A673 (cell line): Measurements from ENCODE around the gene TRPV2. TPM values are rescaled to one million over a fixed set of nuclear protein-coding genes. Genes with fewer than 3 reads are reported as not detected.

Experiments used
- BruUV-seq: library from RNA; stranded (reverse); fragments of 400-500 nt; replicated peaks from 2 replicates; lab custom pipeline; 2021; lab: Mats Ljungman, UMichigan
- CTCF ChIA-PET: fragments of 300-600 bp; sonication (Branson Sonifier 250); formaldehyde crosslinking; loops from one replicate; lab custom pipeline; 2022; ENCODE audit warnings: antibody characterized with exemption; lab: Charles Lee
- POLR2A ChIA-PET: fragments of 300-600 bp; sonication (Branson Sonifier 250); formaldehyde crosslinking; loops from one replicate; lab custom pipeline; 2022; ENCODE audit warnings: antibody characterized with exemption; ENCODE audit not compliant: low non-redundant PET; lab: Charles Lee
- DNase-seq: peaks from one replicate; pipeline ENCODE4 v3.0.0-alpha.2; 2015; ENCODE audit warnings: low spot score
- H3K27ac ChIP-seq: fragments of 200-600 bp; sonication (generic); 2 replicates; pipeline ENCODE4 v1.5.1; 2016; ENCODE audit warnings: mixed run types, low read depth, mild to moderate bottlenecking, mixed read lengths, antibody characterized with exemption, low read length; ENCODE audit not compliant: poor library complexity, severe bottlenecking
- H3K27me3 ChIP-seq: fragments of 200-600 bp; sonication (generic); replicated peaks from 2 replicates; pipeline ENCODE4 v1.6.1; 2017; ENCODE audit warnings: mixed run types, low read depth, mild to moderate bottlenecking, mixed read lengths, antibody characterized with exemption, low read length; ENCODE audit not compliant: insufficient read depth, poor library complexity
- H3K36me3 ChIP-seq: fragments of 200-600 bp; sonication (generic); 2 replicates; pipeline ENCODE4 v1.6.1; 2016; ENCODE audit warnings: mixed run types, mild to moderate bottlenecking, mixed read lengths, antibody characterized with exemption, low read length; ENCODE audit not compliant: insufficient read depth, poor library complexity, severe bottlenecking
- H3K4me1 ChIP-seq: fragments of 200-600 bp; sonication (generic); 2 replicates; pipeline ENCODE4 v1.6.1; 2017; ENCODE audit warnings: mixed run types, mild to moderate bottlenecking, mixed read lengths, antibody characterized with exemption, low read length; ENCODE audit not compliant: insufficient read depth, poor library complexity, severe bottlenecking
- H3K4me3 ChIP-seq: fragments of 200-600 bp; sonication (generic); 2 replicates; pipeline ENCODE4 v1.5.1; 2016; ENCODE audit warnings: low read depth, mixed run types, mild to moderate bottlenecking, mixed read lengths, low read length; ENCODE audit not compliant: poor library complexity, severe bottlenecking
- H3K9me3 ChIP-seq: fragments of 200-600 bp; sonication (generic); 2 replicates; pipeline ENCODE4 v1.6.1; 2016; ENCODE audit warnings: mixed run types, low read depth, mild to moderate bottlenecking, mixed read lengths, antibody characterized with exemption, low read length; ENCODE audit not compliant: poor library complexity, severe bottlenecking
- EZH2 ChIP-seq: fragments of 200-600 bp; sonication (generic); IDR thresholded peaks from 2 replicates; pipeline ENCODE4 v1.6.1; 2017; ENCODE audit warnings: borderline replicate concordance, low read depth, mild to moderate bottlenecking, mixed read lengths, antibody characterized with exemption, low read length; ENCODE audit not compliant: poor library complexity, severe bottlenecking
- intact Hi-C: fragments of 100-400 bp; cut with micrococcal nuclease; formaldehyde crosslinking; loops from one replicate; pipeline ENCODE4 v1.10.0; 2022; ENCODE audit not compliant: unreplicated experiment
- total RNA-seq: library from RNA; stranded (reverse); gene quantifications from 2 replicates; pipeline ENCODE4 v1.2.3, GENCODE V29; 2021
- TF ChIP-seq, protein P1 (sequence below): fragments of 300-800, 200-600 bp; sonication (generic); conservative IDR thresholded peaks from 2 replicates; pipeline ENCODE4 v1.5.1; 2017; ENCODE audit warnings: low read depth, mild to moderate bottlenecking, antibody characterized with exemption, low read length, moderate library complexity, mixed read lengths

Gene TRPV2
- total RNA-seq, 1 experiment from 2014 or later, result not detected

DNA sequence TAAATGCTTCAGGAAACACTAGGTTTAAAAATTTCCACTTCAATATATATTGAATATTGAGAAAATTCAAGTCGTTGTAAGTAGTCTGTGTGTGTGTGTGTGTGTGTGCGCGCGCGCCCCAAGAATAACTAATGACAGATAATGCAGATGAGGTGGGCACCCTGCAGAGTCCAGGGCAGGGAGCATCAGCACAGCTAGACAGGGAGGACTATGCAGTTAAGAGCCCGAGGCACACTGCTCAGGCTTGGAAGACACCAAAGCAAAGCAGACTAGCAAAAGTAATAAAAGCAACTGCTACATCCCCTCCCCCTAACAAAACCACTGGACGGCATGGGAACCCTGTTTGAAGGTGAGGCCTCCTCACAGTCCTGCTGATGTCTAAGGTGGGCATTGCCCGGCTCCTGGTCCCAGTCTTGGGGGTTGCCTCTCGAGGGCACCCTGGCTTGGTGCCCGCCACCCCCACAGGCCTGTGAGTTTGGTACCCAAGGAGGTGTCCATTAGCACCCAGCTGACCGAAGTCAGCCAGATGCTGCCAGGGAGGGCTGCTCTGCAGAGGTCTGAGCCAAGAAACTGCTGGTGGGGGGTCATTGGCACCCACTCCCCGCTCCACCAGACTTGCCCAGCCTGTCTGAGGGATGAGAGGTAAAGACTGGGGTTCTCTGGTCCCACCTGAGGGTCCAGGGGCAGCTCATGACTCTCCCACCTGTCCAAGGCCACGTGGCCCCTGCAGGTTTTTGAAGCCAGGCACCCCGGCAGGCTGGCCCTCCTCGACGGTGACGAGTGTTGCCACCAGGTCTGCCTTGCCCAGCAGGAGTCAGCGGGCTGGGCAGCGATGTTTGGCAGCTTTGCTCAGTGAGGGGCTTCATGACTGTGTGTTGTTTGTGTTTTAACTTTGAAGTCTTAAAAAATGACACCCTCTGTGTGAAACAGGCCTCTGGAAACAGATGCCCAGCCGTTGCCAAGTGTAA is 58.0 kb downstream of the TRPV2 start:
- no peak overlapping the region for H3K4me3 ChIP-seq

DNA sequence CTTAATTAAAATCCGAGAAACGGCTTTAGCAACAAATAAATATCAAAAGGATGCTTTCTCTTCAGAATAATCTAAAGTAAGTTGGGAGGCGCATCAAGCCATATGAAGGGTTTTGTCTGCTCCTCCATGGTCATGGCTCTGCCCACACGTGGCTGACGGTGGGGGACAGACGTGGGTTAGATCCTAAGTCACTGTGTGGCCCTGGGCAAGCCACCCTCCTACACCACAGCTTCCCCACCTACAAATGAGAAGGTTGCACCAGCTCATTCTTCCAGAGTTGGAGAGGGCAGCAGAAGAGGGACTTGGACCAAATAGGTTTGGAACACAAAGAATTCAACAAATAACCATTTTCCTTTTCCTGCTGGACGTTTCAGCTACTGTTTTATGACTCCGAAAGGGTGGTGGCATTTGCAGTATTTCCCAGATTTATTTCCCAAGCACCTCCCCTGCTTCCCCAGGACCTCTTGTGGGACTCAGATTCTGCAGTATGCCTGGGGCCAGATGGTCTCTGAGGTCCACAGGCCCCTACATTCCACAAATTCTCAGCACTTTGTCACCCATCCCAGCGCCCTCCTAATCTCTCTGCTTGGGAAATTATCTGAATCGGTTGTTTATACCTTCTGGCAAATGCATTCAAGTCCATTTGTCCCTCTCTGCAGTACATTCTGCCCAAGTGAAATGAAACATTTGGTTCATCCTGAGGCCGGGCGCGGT is 58.8 kb downstream of the TRPV2 start:
- Histone ChIP-seq H3K4me3 (no peak overlapping the region), H3K36me3 (no peaks in the 10 kb centered on the region), H3K27ac (no peak overlapping the region), H3K9me3 (no peaks in the 10 kb centered on the region), H3K27me3 (no peaks in the 10 kb centered on the region), H3K4me1 (peaks cover 39% of the 10 kb centered on the region)
- DNase-seq, result no peak
- ChIA-PET POLR2A (interaction anchor here (0.5 kb wide), 1 partner anchor 106 kb away, joined by 3 read pairs; no protein-coding TSS in a partner anchor), CTCF (no interaction called here)
- TF ChIP-seq, protein P1, sequence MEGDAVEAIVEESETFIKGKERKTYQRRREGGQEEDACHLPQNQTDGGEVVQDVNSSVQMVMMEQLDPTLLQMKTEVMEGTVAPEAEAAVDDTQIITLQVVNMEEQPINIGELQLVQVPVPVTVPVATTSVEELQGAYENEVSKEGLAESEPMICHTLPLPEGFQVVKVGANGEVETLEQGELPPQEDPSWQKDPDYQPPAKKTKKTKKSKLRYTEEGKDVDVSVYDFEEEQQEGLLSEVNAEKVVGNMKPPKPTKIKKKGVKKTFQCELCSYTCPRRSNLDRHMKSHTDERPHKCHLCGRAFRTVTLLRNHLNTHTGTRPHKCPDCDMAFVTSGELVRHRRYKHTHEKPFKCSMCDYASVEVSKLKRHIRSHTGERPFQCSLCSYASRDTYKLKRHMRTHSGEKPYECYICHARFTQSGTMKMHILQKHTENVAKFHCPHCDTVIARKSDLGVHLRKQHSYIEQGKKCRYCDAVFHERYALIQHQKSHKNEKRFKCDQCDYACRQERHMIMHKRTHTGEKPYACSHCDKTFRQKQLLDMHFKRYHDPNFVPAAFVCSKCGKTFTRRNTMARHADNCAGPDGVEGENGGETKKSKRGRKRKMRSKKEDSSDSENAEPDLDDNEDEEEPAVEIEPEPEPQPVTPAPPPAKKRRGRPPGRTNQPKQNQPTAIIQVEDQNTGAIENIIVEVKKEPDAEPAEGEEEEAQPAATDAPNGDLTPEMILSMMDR, result no peak
- no peak for TF ChIP-seq EZH2
- intact Hi-C loops, result no loop called here
- no TSS peak for BruUV-seq

More for the DNA sequence above, 58.0 kb downstream of the TRPV2 start:
- peak; percentile 85 for DNase-seq
- Histone ChIP-seq H3K27me3 (no peaks in the 10 kb centered on the region), H3K9me3 (no peaks in the 10 kb centered on the region), H3K36me3 (no peaks in the 10 kb centered on the region), H3K27ac (peak overlapping the region; percentile 6), H3K4me1 (peaks cover 39% of the 10 kb centered on the region)
- intact Hi-C loops, result no loop called here
- POLR2A ChIA-PET, result interaction anchor here (0.5 kb wide), 1 partner anchor 105 kb away, joined by 3 read pairs; no protein-coding TSS in a partner anchor
- BruUV-seq, result no TSS peak
- CTCF ChIA-PET, result no interaction called here
- TF ChIP-seq, protein P1, result no peak
- TF ChIP-seq EZH2, result no peak

DNA sequence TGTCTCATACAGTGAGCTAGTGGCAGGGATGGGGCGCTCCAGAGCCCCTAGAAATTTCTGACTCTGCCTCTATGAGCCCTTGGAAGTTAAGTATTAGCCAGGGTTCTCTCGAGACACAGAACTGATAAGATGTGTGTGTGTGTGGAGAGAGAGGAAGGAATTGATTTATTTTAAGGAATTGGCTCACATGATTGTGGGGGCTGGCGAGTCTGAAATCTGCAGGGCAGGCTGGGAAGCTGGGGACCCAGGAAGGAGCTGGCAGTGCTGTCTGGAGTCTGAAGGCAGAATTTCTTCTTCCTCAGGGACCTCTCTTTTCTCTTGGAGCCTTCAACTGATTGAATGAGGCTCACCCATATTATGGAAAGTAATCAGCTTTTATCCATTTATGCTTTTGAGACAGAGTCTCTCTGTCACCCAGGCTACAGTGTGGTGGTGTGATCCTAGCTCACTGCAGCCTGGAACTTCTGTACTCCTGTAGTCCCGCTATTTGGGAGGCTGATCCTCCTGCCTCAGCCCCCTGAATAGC is 59.9 kb downstream of the TRPV2 start:
- Histone ChIP-seq H3K4me3 (no peak overlapping the region), H3K9me3 (no peaks in the 10 kb centered on the region), H3K36me3 (no peaks in the 10 kb centered on the region), H3K27me3 (no peaks in the 10 kb centered on the region), H3K4me1 (peaks cover 30% of the 10 kb centered on the region), H3K27ac (no peak overlapping the region)
- POLR2A ChIA-PET, result no interaction called here
- DNase-seq, result no peak
- TF ChIP-seq EZH2, result no peak
- TF ChIP-seq, protein P1, result no peak
- intact Hi-C loops, result no loop called here
- CTCF ChIA-PET, result no interaction called here
- BruUV-seq, result no TSS peak
